Endothelial cell of umbilical vein (primary cell): ENCODE data around the gene BEAN1. TPM values are rescaled to one million over a fixed set of nuclear protein-coding genes. Genes with fewer than 3 reads are reported as not detected.

Experiments used
- BruUV-seq: library from RNA; stranded (reverse); fragments of 400-500 nt; replicated peaks from 2 replicates; lab custom pipeline; 2021; lab: Mats Ljungman, UMichigan
- CTCF ChIA-PET: fragments of 300-600, 350-600 bp; sonication (Branson Sonifier 250); formaldehyde crosslinking; loops from one replicate; lab custom pipeline; 2021; ENCODE audit warnings: antibody characterized with exemption, inconsistent platforms; lab: Charles Lee
- POLR2A ChIA-PET: fragments of 300-600, 350-600 bp; sonication (Branson Sonifier 250); formaldehyde crosslinking; loops from one replicate; lab custom pipeline; 2021; ENCODE audit warnings: antibody characterized with exemption, inconsistent platforms; lab: Charles Lee
- DNase-seq: peaks from one replicate; pipeline ENCODE4 v3.0.0-alpha.2; 2011; ENCODE audit warnings: low read depth, low spot score
- FAIRE-seq: peaks from 2 replicates; lab custom pipeline; 2011; peaks lifted over from hg19 to GRCh38; lab: Jason Lieb, UNC
- H2AFZ ChIP-seq: 2 replicates; pipeline ENCODE4 v1.6.0; 2012; ENCODE audit warnings: low read depth, low read length, control low read depth, inconsistent platforms
- H3K27ac ChIP-seq: 2 replicates; pipeline ENCODE4 v1.5.1; 2011; ENCODE audit warnings: low read depth, mild to moderate bottlenecking, control low read depth, low read length, moderate library complexity; ENCODE audit not compliant: insufficient read depth
- H3K27me3 ChIP-seq, 2 experiments: 2 replicates each; pipeline versions ENCODE4 v1.6.0 to v1.6.1; 2011; ENCODE audit warnings: low read length in 2 of 2, mixed read lengths in 1 of 2; ENCODE audit not compliant: control insufficient read depth in 2 of 2, insufficient read depth in 2 of 2
- H3K36me3 ChIP-seq, 2 experiments: 2 replicates in 1 of 2; 3 replicates in 1 of 2; pipeline ENCODE4 v1.5.1; 2011; ENCODE audit warnings: low read length in 2 of 2, mild to moderate bottlenecking in 1 of 2, moderate library complexity in 1 of 2; ENCODE audit not compliant: control insufficient read depth in 2 of 2, insufficient read depth in 2 of 2; ENCODE audit errors: extremely low read depth in 1 of 2
- H3K4me1 ChIP-seq: 3 replicates; pipeline ENCODE4 v1.5.1; 2011; ENCODE audit warnings: mild to moderate bottlenecking, low read length; ENCODE audit not compliant: control insufficient read depth, insufficient read depth; ENCODE audit errors: extremely low read depth
- H3K4me2 ChIP-seq: 2 replicates; pipeline ENCODE4 v1.6.1; 2011; ENCODE audit warnings: low read length, control low read depth, mixed read lengths; ENCODE audit not compliant: insufficient read depth
- H3K4me3 ChIP-seq, 3 experiments: fragments of 200-600 bp in 1 of 3; sonication (generic), shearing (Covaris generic) in 1 of 3; replicated peaks in 1 of 3; 2 replicates each; pipeline ENCODE4 v1.5.1; 2011 to 2016; ENCODE audit warnings: control low read depth in 3 of 3, low read length in 3 of 3, mild to moderate bottlenecking in 2 of 3, inconsistent platforms in 1 of 3, low read depth in 1 of 3, moderate library complexity in 1 of 3; ENCODE audit not compliant: insufficient read depth in 1 of 3
- H3K79me2 ChIP-seq: 2 replicates; pipeline ENCODE4 v1.6.0; 2012; ENCODE audit warnings: low read length, inconsistent platforms; ENCODE audit not compliant: control insufficient read depth, insufficient read depth
- H3K9ac ChIP-seq: replicated peaks from 2 replicates; pipeline ENCODE3; 2011; ENCODE audit warnings: low read length, control low read depth; ENCODE audit not compliant: insufficient read depth; ENCODE audit errors: extremely low read depth
- H3K9me1 ChIP-seq: replicated peaks from 3 replicates; pipeline ENCODE4 v1.6.0; 2011; ENCODE audit warnings: mild to moderate bottlenecking, low read length; ENCODE audit not compliant: control insufficient read depth, insufficient read depth; ENCODE audit errors: extremely low read depth
- H3K9me3 ChIP-seq: replicated peaks from 2 replicates; pipeline ENCODE4 v1.5.1; 2012; ENCODE audit warnings: low read length, inconsistent platforms; ENCODE audit not compliant: control insufficient read depth, insufficient read depth
- H4K20me1 ChIP-seq: replicated peaks from 2 replicates; pipeline ENCODE3; 2011; ENCODE audit warnings: mild to moderate bottlenecking, low read length; ENCODE audit not compliant: control insufficient read depth, insufficient read depth; ENCODE audit errors: extremely low read depth
- CTCF ChIP-seq, 2 donors: IDR thresholded peaks; 1 replicate in 1 of 2; 2 replicates in 1 of 2; pipeline ENCODE4 v1.5.1; 2011; ENCODE audit warnings: low read length in 2 of 2, mild to moderate bottlenecking in 2 of 2, moderate library complexity in 2 of 2, control low read depth in 1 of 2, inconsistent platforms in 1 of 2, low read depth in 1 of 2; ENCODE audit not compliant: insufficient read depth in 1 of 2; ENCODE audit errors: extremely low read depth in 1 of 2
- JUN ChIP-seq: IDR thresholded peaks from 2 replicates; pipeline ENCODE4 v1.6.1; 2011; ENCODE audit warnings: borderline replicate concordance, low read depth; ENCODE audit not compliant: insufficient read length, insufficient read depth
- POLR2A ChIP-seq: IDR thresholded peaks from 2 replicates; pipeline ENCODE4 v1.6.1; 2012; ENCODE audit warnings: low read depth, mild to moderate bottlenecking, control low read depth, low read length
- dilution Hi-C: fragments of 300-500 bp; cut with MboI; formaldehyde crosslinking; loops from one replicate; pipeline ENCODE4 v1.15.0; 2019; ENCODE audit warnings: low sequenced_read_pairs; ENCODE audit not compliant: extremely low pct_ligation_motif_present
- intact Hi-C: fragments of 100-400 bp; cut with micrococcal nuclease; formaldehyde crosslinking; loops from one replicate; pipeline ENCODE4 v1.10.0; 2022
- polyA plus RNA-seq, 4 experiments: library from polyadenylated mRNA; depleted of rRNA in 3 of 4; stranded (reverse) in 3 of 4; unstranded in 1 of 4; fragments of >200 nt; gene quantifications; 2 replicates each; pipeline versions ENCODE4 v1.2.1 to v1.2.3, GENCODE V29; 2011 to 2012; ENCODE audit warnings: missing spikeins in 1 of 4
- total RNA-seq: library from RNA; stranded (reverse); gene quantifications from 2 replicates; pipeline ENCODE4 v1.2.3, GENCODE V29; 2021

The BEAN1 gene
- total and polyA plus RNA-seq, 2 donors (not counting 3 experiments of a cell fraction or from before 2014, with no cell fraction given), result not detected

- H3K27me3 ChIP-seq, result no peaks in the 10 kb centered on the region
- no peaks in the 10 kb centered on the region for H3K36me3 ChIP-seq
- dilution Hi-C loops, result no loop called here
- DNase-seq (no peak), FAIRE-seq (no peak)
- no peaks in the 10 kb centered on the region for H3K9me3 ChIP-seq
- intact Hi-C loops, result no loop called here
- POLR2A ChIA-PET, result no interaction called here
- no peak for TF ChIP-seq CTCF (IDR thresholded peaks at IDR 0.05; ENCODE audit: extremely low read depth in 1 of 2, insufficient read depth in 1 of 2, low read depth in 1 of 2, low read length in 2 of 2)
- TF ChIP-seq POLR2A, result no peak
- H3K9me1 ChIP-seq, result no peaks in the 10 kb centered on the region
- no peak overlapping the region for H3K27ac ChIP-seq
- no TSS peak for BruUV-seq
- CTCF ChIA-PET, result interaction anchor here (0.8 to 4.1 kb wide), 19 partner anchors 13 to 167 kb away, joined by 3 to 32 read pairs (median 3); partner anchors contain the start of gene CKLF
- no peaks in the 10 kb centered on the region for H4K20me1 ChIP-seq
- H2AFZ ChIP-seq, result no peak overlapping the region
- H3K4me3 ChIP-seq, result no peak overlapping the region
- H3K4me2 ChIP-seq, result no peak overlapping the region
- H3K79me2 ChIP-seq, result no peaks in the 10 kb centered on the region
- no peak overlapping the region for H3K9ac ChIP-seq
- peaks cover 42% of the 10 kb centered on the region for H3K4me1 ChIP-seq
Measured at GRCh38 chr16:66508914-66509496, 81.9 kb downstream of the BEAN1 start.

GRCh38 chr16:66509576-66509975, 82.5 kb downstream of the BEAN1 start:
- H3K9me3 ChIP-seq, result no peaks in the 10 kb centered on the region
- H3K27me3 ChIP-seq, result no peaks in the 10 kb centered on the region
- peaks cover 42% of the 10 kb centered on the region for H3K4me1 ChIP-seq
- H3K9me1 ChIP-seq, result no peaks in the 10 kb centered on the region
- H2AFZ ChIP-seq, result no peak overlapping the region
- no peak overlapping the region for H3K4me3 ChIP-seq
- FAIRE-seq (no peak), DNase-seq (no peak)
- no peak overlapping the region for H3K9ac ChIP-seq
- H4K20me1 ChIP-seq, result no peaks in the 10 kb centered on the region
- H3K79me2 ChIP-seq, result no peaks in the 10 kb centered on the region
- BruUV-seq, result no TSS peak
- TF ChIP-seq JUN (no peak), CTCF (IDR thresholded peaks at IDR 0.05; ENCODE audit: extremely low read depth in 1 of 2, insufficient read depth in 1 of 2, low read depth in 1 of 2, low read length in 2 of 2) (no peak)
- no peak overlapping the region for H3K4me2 ChIP-seq
- intact Hi-C loops, result no loop called here
- H3K36me3 ChIP-seq, result no peaks in the 10 kb centered on the region
- H3K27ac ChIP-seq, result no peak overlapping the region
- ChIA-PET CTCF (interaction anchor here (0.9 to 4.1 kb wide), 4 partner anchors 34 to 104 kb away, joined by 3 to 32 read pairs (median 6); no protein-coding TSS in a partner anchor), POLR2A (no interaction called here)
- dilution Hi-C loops, result no loop called here
